Measurements from ENCODE around the gene ZBTB24. TPM values are rescaled to one million over a fixed set of nuclear protein-coding genes. Genes with fewer than 3 reads are reported as not detected.

ZBTB24 gene
- polyA plus RNA-seq, 1 experiment = 4.4 TPM

DNA sequence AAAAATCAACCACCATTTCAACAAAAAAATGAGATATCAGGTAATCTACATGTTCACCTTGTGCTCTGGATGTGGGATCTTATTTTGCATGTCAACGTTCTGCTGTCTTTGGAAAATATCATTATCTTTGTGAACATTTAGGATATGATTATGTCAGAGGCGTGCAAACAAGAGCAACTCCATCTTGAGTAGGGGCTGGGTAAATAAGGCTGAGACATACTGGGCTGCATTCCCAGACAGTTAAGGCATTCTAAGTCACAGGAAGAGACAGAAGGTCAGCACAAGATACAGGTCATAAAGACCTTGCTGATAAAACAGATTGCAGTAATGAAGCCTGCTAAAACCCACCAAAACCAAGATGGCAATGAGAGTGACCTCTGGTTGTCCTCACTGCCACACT is 28.8 kb upstream of the ZBTB24 start:
- ChIA-PET POLR2A (no interaction called here), CTCF (no interaction called here)
- H3K27ac ChIP-seq (ENCODE audit: low read depth, low read length) = no peak overlapping the region
- DNase-seq (ENCODE audit: low read depth, low spot score) = no peak
- TF ChIP-seq CTCF (IDR thresholded peaks at IDR 0.05; ENCODE audit: low read depth, low read length) = no peak
- H3K4me3 ChIP-seq (ENCODE audit: low read depth, low read length) = no peak overlapping the region
- H3K27me3 ChIP-seq (ENCODE audit: control insufficient read depth, insufficient read depth, low read length) = no peaks in the 10 kb centered on the region
- no peaks in the 10 kb centered on the region for H3K9me3 ChIP-seq (ENCODE audit: control insufficient read depth, insufficient read depth, low read length)

GRCh38 chr6:109510358-109510757 is 27.3 kb upstream of the ZBTB24 start:
- CTCF ChIA-PET = interaction anchor here (1.1 kb wide), 1 partner anchor 529 kb away, joined by 3 read pairs; no protein-coding TSS in a partner anchor
- POLR2A ChIA-PET = no interaction called here
- Histone ChIP-seq H3K27me3 (ENCODE audit: control insufficient read depth, insufficient read depth, low read length) (no peaks in the 10 kb centered on the region), H3K4me3 (ENCODE audit: low read depth, low read length) (no peak overlapping the region), H3K27ac (ENCODE audit: low read depth, low read length) (no peak overlapping the region), H3K9me3 (ENCODE audit: control insufficient read depth, insufficient read depth, low read length) (no peaks in the 10 kb centered on the region)
- no peak for TF ChIP-seq CTCF (IDR thresholded peaks at IDR 0.05; ENCODE audit: low read depth, low read length)
- no peak for DNase-seq (ENCODE audit: low read depth, low spot score)

- Histone ChIP-seq H3K9me3 (ENCODE audit: control insufficient read depth, insufficient read depth, low read length) (no peaks in the 10 kb centered on the region), H3K27ac (ENCODE audit: low read depth, low read length) (no peak overlapping the region), H3K4me3 (ENCODE audit: low read depth, low read length) (no peak overlapping the region), H3K27me3 (ENCODE audit: control insufficient read depth, insufficient read depth, low read length) (peaks cover 3% of the 10 kb centered on the region)
- ChIA-PET CTCF (no interaction called here), POLR2A (no interaction called here)
- no peak for DNase-seq (ENCODE audit: low read depth, low spot score)
- no peak for TF ChIP-seq CTCF (IDR thresholded peaks at IDR 0.05; ENCODE audit: low read depth, low read length)
Observed at GRCh38 chr6:109508166-109508860, 25.3 kb upstream of the ZBTB24 start.

- ChIA-PET POLR2A (no interaction called here), CTCF (interaction anchor here (0.5 kb wide), 1 partner anchor 197 kb away, joined by 4 read pairs; no protein-coding TSS in a partner anchor)
- Histone ChIP-seq H3K27ac (ENCODE audit: low read depth, low read length) (no peak overlapping the region), H3K4me3 (ENCODE audit: low read depth, low read length) (no peak overlapping the region), H3K9me3 (ENCODE audit: control insufficient read depth, insufficient read depth, low read length) (no peaks in the 10 kb centered on the region), H3K27me3 (ENCODE audit: control insufficient read depth, insufficient read depth, low read length) (peaks cover 3% of the 10 kb centered on the region)
- no peak for TF ChIP-seq CTCF (IDR thresholded peaks at IDR 0.05; ENCODE audit: low read depth, low read length)
- DNase-seq (ENCODE audit: low read depth, low spot score) = no peak
Observed at GRCh38 chr6:109507490-109508072, 24.6 kb upstream of the ZBTB24 start.

DNA sequence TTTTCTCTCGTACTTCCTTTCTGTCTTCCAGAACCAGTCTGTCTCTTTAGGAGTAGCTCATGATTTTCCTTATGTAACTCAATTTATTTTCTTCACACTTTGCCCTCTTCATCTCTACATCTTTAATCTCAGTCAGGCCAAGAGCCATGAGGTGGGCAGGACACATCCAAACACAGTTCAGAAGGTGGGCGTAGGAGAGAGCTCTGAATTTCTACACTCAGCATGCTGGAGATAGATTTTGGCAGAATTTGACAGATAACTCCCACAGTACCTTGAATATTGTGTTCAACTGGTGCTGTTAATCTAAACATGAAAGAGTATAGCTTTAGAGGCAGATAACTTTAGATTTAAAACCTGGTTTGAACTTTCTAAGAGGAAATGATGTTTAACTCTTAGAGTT is 23.8 kb upstream of the ZBTB24 start:
- Histone ChIP-seq H3K27me3 (ENCODE audit: control insufficient read depth, insufficient read depth, low read length) (peaks cover 3% of the 10 kb centered on the region), H3K4me3 (ENCODE audit: low read depth, low read length) (no peak overlapping the region), H3K27ac (ENCODE audit: low read depth, low read length) (no peak overlapping the region), H3K9me3 (ENCODE audit: control insufficient read depth, insufficient read depth, low read length) (no peaks in the 10 kb centered on the region)
- TF ChIP-seq CTCF (IDR thresholded peaks at IDR 0.05; ENCODE audit: low read depth, low read length) = no peak
- ChIA-PET POLR2A (no interaction called here), CTCF (interaction anchor here (0.5 kb wide), 1 partner anchor 197 kb away, joined by 4 read pairs; no protein-coding TSS in a partner anchor)
- no peak for DNase-seq (ENCODE audit: low read depth, low spot score)
